Right lung (tissue), 10 donors: ENCODE results near the gene TMEM167B. TPM values are rescaled to one million over a fixed set of nuclear protein-coding genes. Genes with fewer than 3 reads are reported as not detected.
"Not testable (repeated sequence)": the region's sequence is repeated elsewhere in the genome, so short reads cannot be mapped to it uniquely, and the experiment has no call there.

Experiments
- DNase-seq, 2 donors: peaks; one replicate each; pipeline ENCODE4 v3.0.0-alpha.2; 2013
- long read RNA-seq, 8 donors: transcript quantifications; one replicate each; lab custom pipeline, GENCODE V29; 2026
- polyA plus RNA-seq, 5 donors: library from polyadenylated mRNA; unstranded; fragments of 120-200 nt; gene quantifications; one replicate each; pipeline versions ENCODE4 v1.2.1 to v1.2.3, GENCODE V29; 2013; ENCODE audit warnings: inconsistent platforms in 1 of 5, low replicate concordance in 1 of 5; ENCODE audit not compliant: insufficient read length in 5 of 5, insufficient read depth in 1 of 5

The TMEM167B gene
- polyA plus RNA-seq, result 10 to 100 TPM; 33.8 to 46.6 (median 42.9) TPM
- long read RNA-seq, donor 1, transcript TMEM167B-201 (3 exons, 3,730 nt), result major isoform, 31 of 33 reads
- long read RNA-seq, donor 1, partial matches to known transcripts, result 0 of 33 reads
- long read RNA-seq, donor 1, other reads (novel, unspliced or antisense), result 0 of 33 reads
- long read RNA-seq, donor 2, transcript TMEM167B-201 (3 exons, 3,730 nt), result major isoform, 13 of 14 reads
- long read RNA-seq, donor 2, partial matches to known transcripts, result 0 of 14 reads
- long read RNA-seq, donor 2, other reads (novel, unspliced or antisense), result 0 of 14 reads
- long read RNA-seq, donor 3, transcript TMEM167B-201 (3 exons, 3,730 nt), result major isoform, 18 of 19 reads
- long read RNA-seq, donor 3, partial matches to known transcripts, result 0 of 19 reads
- long read RNA-seq, donor 3, other reads (novel, unspliced or antisense), result 0 of 19 reads
- long read RNA-seq, donor 4, transcript TMEM167B-201 (3 exons, 3,730 nt), result major isoform, 6 of 6 reads
- long read RNA-seq, donor 4, partial matches to known transcripts, result 0 of 6 reads
- long read RNA-seq, donor 4, other reads (novel, unspliced or antisense), result 0 of 6 reads
- long read RNA-seq, donor 5, transcript TMEM167B-201 (3 exons, 3,730 nt), result major isoform, 17 of 29 reads
- long read RNA-seq, donor 5, partial matches to known transcripts, result 11 of 29 reads
- long read RNA-seq, donor 5, other reads (novel, unspliced or antisense), result 0 of 29 reads
- long read RNA-seq, donor 6, transcript TMEM167B-201 (3 exons, 3,730 nt), result major isoform, 27 of 28 reads
- long read RNA-seq, donor 6, partial matches to known transcripts, result 0 of 28 reads
- long read RNA-seq, donor 6, other reads (novel, unspliced or antisense), result 0 of 28 reads
- long read RNA-seq, donor 7, transcript TMEM167B-201 (3 exons, 3,730 nt), result major isoform, 14 of 19 reads
- long read RNA-seq, donor 7, partial matches to known transcripts, result 0 of 19 reads
- long read RNA-seq, donor 7, other reads (novel, unspliced or antisense), result 5 of 19 reads
- long read RNA-seq, donor 8, transcript TMEM167B-201 (3 exons, 3,730 nt), result major isoform, 5 of 5 reads
- long read RNA-seq, donor 8, partial matches to known transcripts, result 0 of 5 reads
- long read RNA-seq, donor 8, other reads (novel, unspliced or antisense), result 0 of 5 reads

DNA sequence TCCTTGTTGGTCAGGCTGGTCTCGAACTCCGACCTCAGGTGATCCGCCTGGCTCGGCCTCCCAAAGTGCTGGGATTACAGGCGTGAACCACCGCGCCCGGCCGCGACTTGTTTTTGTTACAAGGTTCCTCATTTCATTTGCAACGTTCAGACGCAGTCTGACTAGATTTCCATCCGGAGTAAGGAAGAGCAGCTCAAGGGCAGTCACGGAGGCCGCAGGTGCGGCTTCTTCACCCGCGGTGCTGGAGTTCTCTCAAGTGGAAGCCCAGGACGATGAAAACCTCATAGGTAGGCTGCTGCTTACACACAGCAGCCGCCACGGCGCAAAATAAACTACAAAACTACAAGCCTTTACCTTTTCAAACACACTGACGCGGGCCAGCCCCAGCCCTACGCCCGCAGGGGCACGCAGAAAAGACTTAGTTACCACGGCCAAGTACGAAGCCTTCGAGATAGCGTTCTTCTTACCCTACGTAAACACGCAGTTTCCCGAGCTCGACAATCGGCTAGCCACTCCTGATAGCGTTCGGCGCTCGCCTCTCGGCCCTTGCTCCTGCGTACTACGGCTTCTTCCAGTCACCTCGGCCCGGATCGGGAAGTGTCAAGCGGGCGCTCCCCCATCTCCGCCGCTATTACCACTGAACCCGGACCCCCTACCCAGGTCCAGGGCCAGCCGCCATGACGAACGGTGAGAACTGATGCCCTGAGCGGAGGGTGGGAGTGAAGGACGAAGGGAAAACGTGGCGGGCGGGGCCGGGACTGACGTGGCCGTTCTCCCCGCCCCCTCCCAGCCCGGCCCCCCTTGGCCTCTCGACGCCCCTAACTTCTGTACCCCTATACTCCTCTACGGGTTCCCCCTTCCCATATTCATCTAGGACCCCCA, at the start of gene TMEM167B:
Gene TMEM167B, plus strand, starts transcription at position 569 of the 882 bp plus-strand sequence. Its CDS starts 109 bp downstream, at position 678.
- peak; percentile 89 to 92 for DNase-seq

DNA sequence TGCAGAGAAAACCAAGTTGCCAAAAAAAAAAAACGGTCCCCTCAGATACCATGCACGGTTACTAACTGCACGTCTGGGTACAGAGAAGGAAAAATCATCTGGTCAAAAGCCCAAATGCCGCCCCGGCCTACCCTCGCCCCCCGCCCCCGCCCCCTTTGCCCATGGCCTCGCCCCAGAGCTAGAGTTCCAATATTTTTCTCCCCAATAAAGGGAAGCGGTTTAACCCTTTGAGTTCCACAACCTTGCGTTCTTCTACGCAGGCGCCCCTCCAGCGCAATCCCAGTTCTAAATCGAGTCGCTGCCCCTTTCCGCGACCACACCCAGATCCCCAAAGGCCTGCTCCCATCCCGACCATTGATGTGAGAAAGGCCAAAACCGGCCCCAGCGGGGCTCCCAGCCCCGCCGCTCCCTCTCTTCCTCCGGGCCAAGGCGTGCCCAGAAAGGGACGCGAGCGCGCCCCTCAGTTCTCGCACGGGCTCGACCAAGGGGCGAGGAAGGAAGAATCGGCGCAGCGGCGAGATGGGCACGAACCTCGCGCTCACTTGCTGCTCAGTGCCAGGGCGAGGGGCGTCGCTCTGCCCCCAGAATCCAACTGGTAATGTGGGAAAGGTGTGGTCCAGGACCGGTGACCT, 49.5 kb upstream of the TMEM167B start:
- DNase-seq, result peak in 1 of 2 donors; percentile 29

DNA sequence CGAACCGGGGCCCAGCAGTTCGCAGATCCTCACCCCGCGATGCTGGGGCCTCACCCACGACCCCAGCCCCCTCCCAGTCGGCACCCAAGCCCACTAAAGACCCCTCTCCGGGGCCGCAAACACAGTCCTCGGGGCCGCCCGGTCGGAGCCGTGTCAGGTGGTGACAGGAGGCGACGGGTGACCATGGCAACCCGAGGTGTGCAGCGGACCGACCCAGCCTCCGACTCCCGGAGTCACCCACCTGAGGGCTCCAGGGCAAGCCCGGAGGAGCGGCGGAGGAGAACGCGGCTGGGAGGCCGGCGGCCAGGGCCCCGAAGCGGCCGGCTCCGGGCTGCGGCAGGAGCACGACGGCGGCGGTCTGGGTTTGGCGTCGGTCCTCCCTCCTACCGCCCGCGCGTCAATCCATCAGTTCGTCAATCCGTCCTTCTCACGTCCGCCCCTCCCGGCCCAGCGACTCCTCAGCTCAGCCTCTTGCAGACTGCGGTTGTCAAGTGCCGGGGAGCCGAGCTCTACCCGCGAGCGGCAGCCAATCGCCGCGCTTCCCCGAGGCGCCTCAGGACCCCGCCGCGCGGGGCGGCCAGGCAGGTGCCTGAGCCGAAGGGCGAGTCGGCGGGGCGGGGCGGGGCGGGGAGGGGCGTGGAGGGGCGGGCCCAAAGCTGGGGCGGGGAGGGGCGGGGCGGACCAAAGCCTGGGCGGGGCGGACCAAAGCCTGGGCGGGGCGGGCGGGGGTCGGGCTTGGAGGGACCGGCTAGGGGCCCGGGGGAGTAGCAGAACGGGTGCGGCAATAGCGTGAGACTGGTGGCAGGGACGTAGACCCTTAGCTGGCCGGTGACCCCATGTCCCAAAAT, 48.7 kb upstream of the TMEM167B start, which contains the start of gene WDR47:
Gene WDR47, minus strand, starts transcription at position 482 of the 848 bp plus-strand sequence. CDS start 18,590 bp downstream, outside the sequence.
- peak; percentile 90 to 91 for DNase-seq

DNA sequence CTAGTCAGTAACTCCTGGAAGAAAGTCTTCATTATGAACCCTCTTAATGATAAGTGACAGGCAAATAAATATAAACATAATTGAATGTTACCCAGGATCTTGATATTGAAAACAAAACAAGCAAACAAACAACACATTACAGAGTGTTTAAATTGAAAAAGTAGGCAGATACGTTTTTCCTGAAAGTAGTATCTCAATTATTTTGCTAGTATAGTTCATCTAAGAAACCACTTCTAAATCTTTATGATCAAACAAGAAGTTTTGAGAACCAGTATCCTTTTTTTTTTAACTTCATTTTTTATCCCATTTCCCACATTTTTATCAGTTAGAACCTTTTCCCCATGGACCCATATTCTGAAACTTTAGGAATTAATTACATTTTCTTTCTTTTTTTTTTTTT, 45.0 kb upstream of the TMEM167B start:
- no peak for DNase-seq

DNA sequence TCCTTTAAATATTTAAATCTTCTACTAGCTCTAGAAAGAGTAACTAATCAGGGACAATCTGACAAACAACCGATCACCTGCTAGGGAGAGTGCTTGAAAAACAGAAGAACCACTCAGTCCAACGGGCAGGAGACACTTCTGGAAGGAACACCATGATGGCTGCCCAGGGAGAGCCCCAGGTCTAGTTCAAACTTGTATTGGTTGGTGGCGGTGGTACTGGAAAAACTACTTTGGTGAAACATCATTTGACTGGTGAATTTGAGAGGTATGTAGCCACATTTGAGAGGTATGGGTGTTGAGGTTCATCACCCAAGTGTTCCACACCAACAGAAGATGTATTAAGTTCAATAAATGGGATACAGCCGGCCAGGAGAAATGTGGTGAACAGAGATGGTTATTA, 43.9 kb upstream of the TMEM167B start:
- no peak for DNase-seq

DNA sequence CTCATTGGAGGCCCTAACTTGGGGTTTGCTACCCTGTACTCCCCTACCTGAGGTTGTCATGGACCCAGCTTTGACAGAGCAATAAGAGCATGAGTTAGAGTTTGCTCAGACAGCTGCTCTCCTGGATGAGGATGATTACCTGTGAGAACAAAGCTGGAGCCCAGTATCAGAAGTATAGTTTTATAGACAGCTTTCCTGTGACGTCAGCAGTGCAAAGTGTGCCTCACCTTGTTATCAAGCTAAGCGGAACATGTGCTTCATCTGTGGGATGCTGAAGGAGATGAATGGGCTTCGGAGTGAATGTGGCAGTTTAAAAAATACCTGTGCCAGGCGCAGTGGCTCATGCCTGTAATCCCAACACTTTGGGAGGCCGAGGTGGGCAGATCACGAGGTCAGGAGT, 43.2 kb upstream of the TMEM167B start:
- DNase-seq, result no peak

DNA sequence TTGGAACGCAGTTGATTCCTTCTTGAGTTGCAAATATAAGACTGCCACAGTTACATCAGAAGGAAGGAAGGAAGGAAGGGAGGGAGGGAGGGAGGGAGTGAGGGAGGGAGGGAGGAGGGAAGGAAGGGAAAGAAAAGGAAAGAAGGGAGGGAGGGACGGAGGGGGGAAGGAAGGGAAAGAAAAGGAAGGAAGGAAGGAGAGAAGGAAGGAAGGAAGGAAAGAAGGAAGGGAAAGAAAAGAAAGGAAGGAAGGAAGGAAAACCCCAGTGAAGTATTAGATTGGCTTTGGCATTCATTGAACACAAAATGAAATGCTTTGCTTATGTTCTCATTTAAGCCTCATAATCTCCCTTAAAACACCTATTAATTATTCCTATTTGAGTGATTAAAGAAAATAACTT, 42.2 kb upstream of the TMEM167B start:
- no peak for DNase-seq

DNA sequence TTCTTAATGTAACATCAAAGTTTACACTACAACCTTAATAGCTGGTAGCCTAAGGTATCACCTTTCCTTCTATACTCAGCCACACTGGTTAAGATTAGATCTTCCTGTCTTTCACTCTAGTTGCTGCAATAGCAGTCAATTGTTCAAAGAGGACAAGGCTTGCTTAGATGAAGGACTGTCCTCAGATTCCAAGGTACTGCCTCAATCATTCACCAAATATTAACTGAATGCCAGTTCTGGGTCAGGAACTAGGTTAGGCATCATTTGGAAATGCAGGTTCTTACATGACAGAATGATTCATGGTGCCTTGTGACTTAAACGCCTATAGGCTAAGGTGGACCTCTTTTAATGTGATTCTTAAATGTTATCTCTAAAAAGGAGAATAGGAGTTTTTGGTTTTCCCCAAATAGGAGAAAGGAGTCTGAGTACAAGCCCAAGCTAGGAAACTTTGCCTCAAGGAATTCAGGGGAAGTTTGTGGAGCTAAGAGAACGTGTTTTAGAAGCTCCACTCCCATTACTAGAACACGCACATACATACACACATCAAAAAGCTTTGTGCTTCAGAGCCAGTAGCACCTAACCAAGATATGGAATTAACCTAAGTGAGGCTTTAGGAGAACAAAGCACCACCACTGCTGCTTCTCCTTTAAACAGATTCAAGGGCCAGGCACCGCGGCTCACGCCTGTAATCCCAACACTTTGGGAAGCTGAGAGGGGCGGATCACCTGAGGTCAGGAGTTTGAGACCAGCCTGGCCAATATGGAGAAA, 40.2 kb upstream of the TMEM167B start:
- DNase-seq, result no peak

DNA sequence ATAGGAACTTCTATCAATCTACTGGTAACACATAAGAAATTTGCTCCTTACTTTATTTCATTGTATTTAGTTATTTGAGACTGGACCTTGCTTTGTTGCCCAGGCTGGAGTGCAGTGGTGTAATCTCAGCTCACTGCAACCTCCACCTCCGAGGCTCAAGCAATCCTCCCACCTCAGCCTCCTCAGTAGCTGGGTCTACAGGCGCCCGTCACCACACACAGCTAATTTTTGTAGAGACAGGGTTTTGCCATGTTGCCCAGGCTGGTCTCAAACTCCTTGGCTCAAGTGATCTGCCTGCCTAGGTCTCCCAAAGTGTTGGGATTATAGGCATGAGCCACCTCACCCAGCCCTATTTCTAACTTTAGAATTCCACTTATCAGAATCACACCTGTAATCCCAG, 38.4 kb upstream of the TMEM167B start:
- DNase-seq, result not testable (repeated sequence)

DNA sequence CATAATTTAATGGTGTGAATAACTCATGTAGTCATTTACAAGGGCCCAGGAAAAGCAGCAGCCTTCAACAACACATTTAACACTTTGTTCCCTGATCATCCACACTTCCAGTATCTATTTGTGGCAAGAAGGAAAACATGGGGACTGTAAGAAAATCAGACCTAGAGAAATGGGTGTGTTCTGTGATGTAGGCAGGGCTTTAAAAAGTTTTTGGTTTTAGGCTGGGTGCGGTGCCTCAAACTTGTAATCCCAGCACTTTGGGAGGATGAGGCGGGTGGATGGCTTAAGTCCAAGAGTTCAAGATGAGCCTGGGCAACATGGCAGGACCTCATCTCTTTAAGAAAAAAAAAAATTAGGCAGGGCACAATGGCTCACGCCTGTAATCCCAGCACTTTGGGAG, 34.5 kb upstream of the TMEM167B start:
- DNase-seq, result no peak

DNA sequence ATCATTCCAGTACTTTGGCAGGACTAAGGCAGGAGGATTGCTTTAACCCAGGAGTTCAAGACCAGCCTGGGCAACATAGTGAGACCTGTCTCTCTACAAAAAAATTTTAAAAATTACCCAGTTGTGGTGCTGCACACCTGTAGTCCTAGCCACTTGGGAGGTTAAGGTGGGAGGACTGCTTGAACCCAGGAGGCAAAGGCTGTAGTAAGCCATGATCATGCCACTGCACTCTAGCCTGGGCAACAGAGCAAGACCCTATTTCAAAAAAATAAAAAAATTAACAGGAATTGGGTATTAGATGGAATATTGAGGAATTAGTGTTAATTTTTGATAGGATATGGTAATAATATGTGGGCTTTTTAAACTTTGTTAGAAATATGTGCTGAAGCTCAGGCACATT, 31.5 kb upstream of the TMEM167B start:
- no peak for DNase-seq

DNA sequence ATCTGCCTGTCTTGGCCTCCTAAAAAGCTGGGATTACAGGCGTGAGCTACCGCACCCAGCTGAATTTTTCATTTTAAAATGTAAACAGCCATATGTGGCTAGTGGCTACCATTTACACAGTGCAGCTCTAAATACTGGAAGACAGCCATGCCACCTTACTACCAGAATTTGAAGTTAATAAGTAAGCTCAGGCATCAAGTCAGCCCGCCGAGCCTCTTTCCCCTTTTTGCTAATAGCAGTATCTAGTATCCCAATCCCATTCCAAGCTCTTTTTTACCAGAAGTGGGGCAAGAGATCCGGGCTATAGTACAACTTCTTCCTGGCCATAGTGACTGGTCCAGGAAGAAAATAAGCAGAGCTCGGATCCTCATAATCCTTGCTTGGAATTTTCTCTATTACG, 29.9 kb upstream of the TMEM167B start:
- DNase-seq, result no peak

DNA sequence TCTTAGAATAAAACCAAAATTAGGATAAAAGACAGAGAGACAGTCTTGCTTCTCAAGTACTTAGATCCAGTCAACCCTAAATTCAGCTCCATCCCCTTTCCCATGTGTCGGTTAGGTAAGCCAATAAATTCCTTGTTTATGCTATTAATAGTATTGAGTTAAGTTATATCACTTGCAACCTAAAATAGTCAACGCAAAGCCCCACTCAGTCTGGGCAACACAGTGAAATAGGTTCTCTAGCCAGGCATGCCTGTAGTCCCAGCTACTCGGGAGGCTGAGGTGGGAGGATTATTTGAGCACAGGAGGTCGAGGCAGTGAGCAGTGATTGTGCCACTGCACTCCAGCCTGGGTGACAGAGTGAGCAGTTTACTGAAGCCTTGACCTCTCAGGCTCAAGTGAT, 29.4 kb upstream of the TMEM167B start:
- no peak for DNase-seq

DNA sequence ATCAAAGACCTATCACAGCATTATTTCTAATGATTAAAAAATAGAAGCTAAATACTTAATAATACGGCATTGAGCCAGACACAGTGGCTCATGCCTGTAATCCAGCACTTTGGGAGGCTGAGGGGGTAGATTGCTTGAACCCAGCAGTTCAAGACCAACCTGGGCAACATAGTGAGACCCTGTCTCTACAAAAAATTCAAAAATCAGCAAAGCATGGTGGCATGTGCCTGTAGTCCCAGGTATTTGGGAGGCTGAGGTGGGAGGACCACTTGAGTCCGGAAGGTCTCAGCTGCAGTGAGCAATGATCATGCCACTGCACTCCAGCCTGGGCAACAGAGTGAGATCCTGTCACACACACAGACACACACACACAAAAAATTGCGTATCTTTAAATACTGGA, 25.4 kb upstream of the TMEM167B start:
- DNase-seq, result no peak

DNA sequence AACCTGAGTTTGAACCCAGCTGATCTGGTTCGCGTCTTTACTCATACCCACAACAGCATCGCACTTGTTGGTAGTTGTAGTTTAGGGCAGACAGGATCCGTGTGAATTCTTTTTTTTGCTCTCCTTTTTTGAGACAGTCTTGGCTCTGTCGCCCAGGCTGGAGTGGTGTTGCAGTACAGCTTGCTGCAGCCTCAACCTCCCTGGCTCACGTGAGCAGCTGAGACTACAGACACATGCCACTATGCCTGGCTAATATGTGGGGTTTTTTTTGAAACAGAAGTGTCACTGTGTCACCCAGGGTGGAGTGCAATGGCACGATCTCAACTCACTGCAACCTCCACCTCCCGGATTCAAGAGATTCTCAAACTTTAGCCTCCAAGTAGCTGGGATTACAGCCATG, 22.7 kb upstream of the TMEM167B start:
- no peak for DNase-seq

DNA sequence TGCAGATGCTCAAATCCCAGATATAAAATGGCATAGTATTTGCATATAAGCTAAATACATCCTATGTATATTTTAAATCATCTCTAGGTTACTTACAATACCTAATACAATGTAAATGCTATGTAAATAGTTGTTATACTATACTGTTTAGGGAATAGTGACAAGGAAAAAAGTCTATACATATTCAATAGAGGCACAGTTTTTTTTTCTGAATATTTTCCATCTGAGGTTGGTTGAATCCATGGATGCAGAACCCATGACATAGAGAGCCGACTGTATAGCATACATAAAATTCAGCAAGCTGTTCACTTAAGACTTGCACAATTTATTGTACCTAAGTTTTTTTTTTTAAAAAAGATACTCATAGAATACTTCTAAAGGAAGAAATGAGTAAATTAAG, 21.3 kb upstream of the TMEM167B start:
- no peak for DNase-seq

DNA sequence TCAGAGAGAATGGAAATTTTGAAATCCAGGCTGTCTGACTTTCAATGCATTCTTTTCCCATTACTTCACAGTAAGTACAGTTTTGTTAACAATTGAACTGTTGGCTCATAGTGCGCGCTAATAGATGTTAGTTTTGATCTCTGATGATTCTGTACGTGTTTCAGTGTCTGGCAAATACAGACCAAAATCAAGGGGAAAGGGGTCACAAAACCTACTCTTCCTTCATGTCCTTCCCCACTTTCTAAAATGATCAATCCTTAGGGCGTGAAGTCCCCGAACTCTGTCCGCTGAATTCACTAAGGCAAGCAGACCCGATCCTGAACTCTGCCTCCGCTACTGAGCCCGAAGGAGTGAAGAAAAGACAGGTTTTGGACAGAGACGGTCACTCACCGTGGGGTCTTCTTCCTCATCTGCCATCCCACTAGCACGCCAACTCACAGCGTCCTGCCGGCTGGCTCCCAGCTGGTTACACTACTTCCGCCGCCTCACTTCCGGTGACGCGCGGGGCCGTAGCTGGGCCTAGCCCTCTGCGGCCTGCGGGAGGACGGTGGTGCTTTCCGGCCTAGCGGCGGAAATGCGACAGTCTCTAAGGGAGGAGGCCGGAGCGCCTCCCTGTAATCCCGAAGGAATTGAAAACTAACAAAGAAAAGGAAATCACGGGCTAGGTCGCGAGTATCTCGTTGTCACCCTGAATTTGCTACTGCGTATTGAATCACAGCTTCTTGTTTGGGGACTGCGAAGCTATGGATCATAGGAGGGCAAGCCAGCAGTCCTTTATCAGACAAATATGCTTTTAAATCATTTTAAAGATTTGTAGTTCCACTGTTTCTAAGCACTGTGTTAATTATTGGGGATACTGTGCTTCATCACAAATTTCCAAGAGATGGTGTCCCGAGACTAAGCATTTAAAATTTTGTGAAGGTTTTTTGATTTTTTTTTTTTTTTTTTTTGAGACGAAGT, 14.8 kb upstream of the TMEM167B start, which contains the start of gene TAF13:
Gene TAF13, minus strand, starts transcription at position 473 of the 960 bp plus-strand sequence. Its CDS starts 56 bp downstream, at position 417.
- peak; percentile 94 to 95 for DNase-seq
